B cell (primary cell): ENCODE data around the gene TFAP2A. TPM values are rescaled to one million over a fixed set of nuclear protein-coding genes. Genes with fewer than 3 reads are reported as not detected.

Experiments used
- ATAC-seq: fragments of 200-7000 bp; cut with Tn5 transposase; one replicate; pipeline ENCODE4 v1.10.0; 2021; ENCODE audit warnings: low read depth, mild to moderate bottlenecking, moderate number of reproducible peaks, moderate library complexity
- CTCF ChIA-PET: fragments of 350-600 bp; sonication (Branson Sonifier 250); formaldehyde crosslinking; loops from one replicate; lab custom pipeline; 2021; ENCODE audit warnings: antibody characterized with exemption, inconsistent platforms; lab: Charles Lee
- POLR2A ChIA-PET: fragments of 350-600 bp; sonication (Branson Sonifier 250); formaldehyde crosslinking; loops from one replicate; lab custom pipeline; 2021; ENCODE audit warnings: antibody characterized with exemption; lab: Charles Lee
- DNase-seq: peaks from one replicate; pipeline ENCODE4 v3.0.0; 2013
- H2AFZ ChIP-seq: 2 replicates; pipeline ENCODE4 v1.6.1; 2012; ENCODE audit warnings: mild to moderate bottlenecking, low read depth, low read length; ENCODE audit not compliant: insufficient read depth, poor library complexity, severe bottlenecking
- H3K27ac ChIP-seq, 2 donors: 1 replicate in 1 of 2; 2 replicates in 1 of 2; pipeline ENCODE4 v1.5.1; 2012 to 2013; ENCODE audit warnings: low read length in 2 of 2, mild to moderate bottlenecking in 2 of 2, moderate library complexity in 1 of 2
- H3K27me3 ChIP-seq, 4 experiments: fragments of 200-600 bp in 1 of 4; sonication (generic) in 1 of 4; replicated peaks in 1 of 4; 1 replicate in 2 of 4; 2 replicates in 2 of 4; pipeline versions ENCODE4 v1.6.1 to v1.7.0; 2013 to 2016; ENCODE audit warnings: low read length in 3 of 4, mild to moderate bottlenecking in 2 of 4, mixed read lengths in 1 of 4, moderate library complexity in 1 of 4; ENCODE audit not compliant: insufficient read depth in 4 of 4, control insufficient read depth in 3 of 4; ENCODE audit errors: control extremely low read depth in 1 of 4
- H3K36me3 ChIP-seq, 2 experiments: replicated peaks in 1 of 2; 1 replicate in 1 of 2; 2 replicates in 1 of 2; pipeline versions ENCODE4 v1.6.1 to v1.7.1; 2013; ENCODE audit warnings: low read length in 1 of 2; ENCODE audit not compliant: insufficient read depth in 2 of 2, control insufficient read depth in 1 of 2; ENCODE audit errors: control extremely low read depth in 1 of 2, extremely low read depth in 1 of 2
- H3K4me1 ChIP-seq, 2 donors: fragments of 200-600 bp in 1 of 2; sonication (generic) in 1 of 2; 1 replicate in 1 of 2; 2 replicates in 1 of 2; pipeline versions ENCODE4 v1.5.1 to v1.6.1; 2013 to 2017; ENCODE audit warnings: low read length in 2 of 2; ENCODE audit not compliant: control insufficient read depth in 2 of 2, insufficient read depth in 2 of 2
- H3K4me2 ChIP-seq: replicated peaks from 2 replicates; pipeline ENCODE3; 2012; ENCODE audit warnings: mild to moderate bottlenecking, low read depth, low read length; ENCODE audit not compliant: poor library complexity, severe bottlenecking
- H3K4me3 ChIP-seq, 5 experiments: fragments of 200-600 bp in 1 of 5; sonication (generic) in 1 of 5; 1 replicate in 3 of 5; 2 replicates in 2 of 5; pipeline versions ENCODE4 v1.5.1 to v1.7.0; 2011 to 2016; ENCODE audit warnings: low read length in 4 of 5, mild to moderate bottlenecking in 4 of 5, low read depth in 2 of 5, control low read depth in 1 of 5, moderate library complexity in 1 of 5; ENCODE audit not compliant: insufficient read depth in 1 of 5; ENCODE audit errors: control extremely low read depth in 1 of 5, extremely low read depth in 1 of 5
- H3K79me2 ChIP-seq: fragments of 200-600 bp; sonication (generic); one replicate; pipeline ENCODE4 v1.6.0; 2016; ENCODE audit warnings: low read length; ENCODE audit not compliant: control insufficient read depth, insufficient read depth
- H3K9ac ChIP-seq: fragments of 200-600 bp; sonication (generic); 2 replicates; pipeline ENCODE4 v1.6.1; 2017; ENCODE audit warnings: mild to moderate bottlenecking, low read length, moderate library complexity
- H3K9me3 ChIP-seq, 3 donors: one replicate each; pipeline versions ENCODE4 v1.6.1 to v1.7.1; 2013; ENCODE audit warnings: low read length in 2 of 3; ENCODE audit not compliant: control insufficient read depth in 2 of 3, insufficient read depth in 1 of 3; ENCODE audit errors: control extremely low read depth in 1 of 3
- H4K20me1 ChIP-seq: 2 replicates; pipeline ENCODE4 v1.6.0; 2012; ENCODE audit warnings: mild to moderate bottlenecking, low read length; ENCODE audit not compliant: insufficient read depth, control insufficient read depth, poor library complexity, severe bottlenecking
- H3K27ac Mint-ChIP-seq: one replicate; pipeline ENCODE4 v1.8.0; 2021; ENCODE audit warnings: mixed read lengths
- H3K27me3 Mint-ChIP-seq: one replicate; pipeline ENCODE4 v1.8.0; 2021; ENCODE audit warnings: mixed read lengths
- H3K4me1 Mint-ChIP-seq: one replicate; pipeline ENCODE4 v1.8.0; 2021; ENCODE audit warnings: mixed read lengths
- H3K4me3 Mint-ChIP-seq: one replicate; pipeline ENCODE4 v1.8.0; 2021; ENCODE audit warnings: mixed read lengths
- H3K9me3 Mint-ChIP-seq: one replicate; pipeline ENCODE4 v1.8.0; 2022; ENCODE audit warnings: mixed read lengths; ENCODE audit not compliant: insufficient read depth
- EZH2 ChIP-seq: IDR thresholded peaks from 2 replicates; pipeline ENCODE4 v1.6.1; 2012; ENCODE audit warnings: borderline replicate concordance, low read depth, mild to moderate bottlenecking, moderate library complexity, low read length; ENCODE audit not compliant: insufficient read depth, poor library complexity, severe bottlenecking
- WGBS: methylation state at CpG from one replicate; pipeline ENCODE4 v1.1.5; 2013; ENCODE audit warnings: missing lambda C conversion rate; ENCODE audit not compliant: insufficient coverage; 5-methylcytosine and 5-hydroxymethylcytosine counted together
- intact Hi-C: fragments of 100-400 bp; cut with micrococcal nuclease; formaldehyde crosslinking; loops from one replicate; pipeline ENCODE4 v1.10.0; 2022
- polyA plus RNA-seq: library from polyadenylated mRNA; depleted of rRNA; stranded (reverse); fragments of >200 nt; gene quantifications from 2 replicates; pipeline ENCODE4 v1.2.3, GENCODE V29; 2012
- total RNA-seq, 2 donors: library from RNA; stranded (reverse); fragments of 120-200 nt in 1 of 2; gene quantifications; 1 replicate in 1 of 2; 2 replicates in 1 of 2; pipeline versions ENCODE4 v1.2.3 to v1.2.4, GENCODE V29; 2013 to 2022
- TF ChIP-seq, protein P1 (sequence below): fragments of 200-600 bp; IDR thresholded peaks from one replicate; pipeline ENCODE4 v1.8.0; 2022; ENCODE audit warnings: antibody characterized with exemption, mild to moderate bottlenecking

Gene TFAP2A
- total and polyA plus RNA-seq, 2 donors (not counting 1 experiment from before 2014, with no cell fraction given): not detected

DNA sequence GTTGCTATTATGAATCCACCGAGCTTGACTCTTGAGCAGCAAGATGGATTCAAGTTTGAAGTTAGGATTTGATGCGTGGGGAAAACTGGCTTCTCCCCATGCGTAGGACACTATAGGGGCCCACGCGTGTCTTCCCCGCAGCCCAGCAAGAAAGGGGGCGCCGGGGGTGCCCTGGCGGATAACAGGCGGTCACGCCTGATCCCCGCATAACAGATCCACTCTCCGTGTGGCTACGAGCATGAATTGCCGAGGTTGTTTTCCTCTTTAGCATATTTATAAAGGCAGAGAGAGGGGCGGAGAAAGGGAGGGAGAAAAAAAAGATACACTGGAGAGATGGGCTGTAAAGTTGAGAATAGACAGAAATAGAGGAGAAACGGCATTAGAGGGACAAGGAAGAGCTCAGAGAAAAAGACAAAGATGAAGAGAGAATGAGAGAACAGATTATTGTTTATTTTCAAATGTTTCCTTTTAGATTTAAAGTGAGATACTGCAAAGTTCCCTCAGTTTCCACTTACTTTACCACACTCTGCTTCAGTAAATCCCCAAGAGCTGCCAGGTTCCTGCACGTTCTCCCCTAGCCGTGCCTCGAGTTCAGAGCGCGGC, 32.0 kb downstream of the TFAP2A start:
- Histone ChIP-seq H3K4me1 (peaks cover 0 to 14% of the 10 kb centered on the region in 2 donors), H4K20me1 (no peaks in the 10 kb centered on the region), H3K27me3 (peaks cover 0 to 82% (median 62%) of the 10 kb centered on the region in 4 experiments), H3K4me2 (no peak overlapping the region), H2AFZ (no peak overlapping the region), H3K4me3 (no peak overlapping the region), H3K9me3 (peaks cover 1 to 54% (median 2%) of the 10 kb centered on the region in 3 donors), H3K9ac (no peak overlapping the region), H3K79me2 (no peaks in the 10 kb centered on the region), H3K27ac (no peak overlapping the region), H3K36me3 (no peaks in the 10 kb centered on the region)
- H3K9me3 Mint-ChIP-seq: no peaks in the 10 kb centered on the region
- ChIA-PET CTCF (no interaction called here), POLR2A (interaction anchor here (0.7 kb wide), 1 partner anchor 504 kb away, joined by 3 read pairs; no protein-coding TSS in a partner anchor)
- DNase-seq (peak; percentile 25), ATAC-seq (no peak)
- peaks cover 58% of the 10 kb centered on the region for H3K27me3 Mint-ChIP-seq
- TF ChIP-seq, protein P1, sequence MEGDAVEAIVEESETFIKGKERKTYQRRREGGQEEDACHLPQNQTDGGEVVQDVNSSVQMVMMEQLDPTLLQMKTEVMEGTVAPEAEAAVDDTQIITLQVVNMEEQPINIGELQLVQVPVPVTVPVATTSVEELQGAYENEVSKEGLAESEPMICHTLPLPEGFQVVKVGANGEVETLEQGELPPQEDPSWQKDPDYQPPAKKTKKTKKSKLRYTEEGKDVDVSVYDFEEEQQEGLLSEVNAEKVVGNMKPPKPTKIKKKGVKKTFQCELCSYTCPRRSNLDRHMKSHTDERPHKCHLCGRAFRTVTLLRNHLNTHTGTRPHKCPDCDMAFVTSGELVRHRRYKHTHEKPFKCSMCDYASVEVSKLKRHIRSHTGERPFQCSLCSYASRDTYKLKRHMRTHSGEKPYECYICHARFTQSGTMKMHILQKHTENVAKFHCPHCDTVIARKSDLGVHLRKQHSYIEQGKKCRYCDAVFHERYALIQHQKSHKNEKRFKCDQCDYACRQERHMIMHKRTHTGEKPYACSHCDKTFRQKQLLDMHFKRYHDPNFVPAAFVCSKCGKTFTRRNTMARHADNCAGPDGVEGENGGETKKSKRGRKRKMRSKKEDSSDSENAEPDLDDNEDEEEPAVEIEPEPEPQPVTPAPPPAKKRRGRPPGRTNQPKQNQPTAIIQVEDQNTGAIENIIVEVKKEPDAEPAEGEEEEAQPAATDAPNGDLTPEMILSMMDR: no peak
- TF ChIP-seq EZH2: no peak
- no peak overlapping the region for H3K4me3 Mint-ChIP-seq
- intact Hi-C loops: no loop called here
- 11% methylated on average over 11 of the region's 22 CpGs for WGBS
- H3K27ac Mint-ChIP-seq: no peak overlapping the region
- no peaks in the 10 kb centered on the region for H3K4me1 Mint-ChIP-seq

DNA sequence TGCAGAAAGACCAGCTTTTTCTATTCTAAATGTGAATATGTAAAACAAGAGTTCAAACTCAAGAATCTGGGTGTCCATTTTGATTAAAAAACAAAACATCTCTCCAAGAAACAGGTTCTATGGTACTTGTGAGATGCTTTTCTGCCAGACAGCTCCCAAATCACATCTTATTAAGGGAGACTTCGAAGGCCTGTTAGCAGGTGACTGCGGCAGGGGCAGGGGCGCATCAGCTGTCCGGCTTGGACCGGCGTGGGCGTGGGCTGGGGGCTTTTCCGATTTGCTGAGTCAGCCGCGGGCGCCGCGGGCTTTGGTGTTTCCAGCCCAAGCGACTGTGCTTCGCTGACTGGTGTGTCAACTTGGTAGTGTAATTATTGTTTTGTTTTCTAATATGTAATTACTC, 32.6 kb downstream of the TFAP2A start:
- no peak overlapping the region for H3K4me2 ChIP-seq
- Mint-ChIP-seq H3K27ac (no peak overlapping the region), H3K4me1 (no peaks in the 10 kb centered on the region), H3K4me3 (no peak overlapping the region), H3K27me3 (peaks cover 59% of the 10 kb centered on the region), H3K9me3 (no peaks in the 10 kb centered on the region)
- H3K9me3 ChIP-seq: peaks cover 1 to 54% (median 2%) of the 10 kb centered on the region in 3 donors
- WGBS: 7% methylated on average over 13 of the region's 15 CpGs
- H2AFZ ChIP-seq: no peak overlapping the region
- intact Hi-C loops: no loop called here
- ATAC-seq (no peak), DNase-seq (peak; percentile 31)
- H3K36me3 ChIP-seq: no peaks in the 10 kb centered on the region
- H4K20me1 ChIP-seq: no peaks in the 10 kb centered on the region
- ChIA-PET CTCF (no interaction called here), POLR2A (interaction anchor here (0.7 kb wide), 1 partner anchor 504 kb away, joined by 3 read pairs; no protein-coding TSS in a partner anchor)
- H3K79me2 ChIP-seq: no peaks in the 10 kb centered on the region
- H3K4me3 ChIP-seq: no peak overlapping the region
- H3K27me3 ChIP-seq: peaks cover 0 to 78% (median 58%) of the 10 kb centered on the region in 4 experiments
- peaks cover 0 to 14% of the 10 kb centered on the region in 2 donors for H3K4me1 ChIP-seq
- H3K27ac ChIP-seq: no peak overlapping the region
- TF ChIP-seq, protein P1: no peak
- TF ChIP-seq EZH2: no peak
- H3K9ac ChIP-seq: no peak overlapping the region
